HepG2 (cell line): Measurements from ENCODE around the gene TUBGCP6. TPM values are rescaled to one million over a fixed set of nuclear protein-coding genes. Genes with fewer than 3 reads are reported as not detected.
A peak's percentile ranks its signal among the peaks of the same experiment; 100 is the strongest.

ENCODE experiments used
- ADNP ChIP-seq: sonication (generic); formaldehyde crosslinking; IDR thresholded peaks from 2 replicates; pipeline ENCODE4 v1.4.0; 2020; ENCODE audit warnings: missing genetic modification reagents
- KDM1A ChIP-seq: IDR thresholded peaks from 2 replicates; pipeline ENCODE4 v1.6.1; 2016; ENCODE audit warnings: missing compliant biosample characterization
- MAZ ChIP-seq, 2 experiments: sonication (generic) in 1 of 2; formaldehyde crosslinking in 1 of 2; IDR thresholded peaks; 2 replicates each; pipeline versions ENCODE4 v1.5.0 to v1.6.1; 2012 to 2020; ENCODE audit warnings: low read depth in 2 of 2, mild to moderate bottlenecking in 2 of 2, borderline replicate concordance in 1 of 2, improper control_type of control experiment in 1 of 2, low read length in 1 of 2, missing genetic modification reagents in 1 of 2, moderate library complexity in 1 of 2
- MXI1 ChIP-seq: IDR thresholded peaks from 3 replicates; pipeline ENCODE4 v1.6.1; 2012; ENCODE audit warnings: low read depth, low read length, inconsistent platforms, borderline replicate concordance
- NAIF1 ChIP-seq: sonication (generic); formaldehyde crosslinking; IDR thresholded peaks from 2 replicates; pipeline ENCODE4 v1.5.0; 2020; ENCODE audit warnings: mild to moderate bottlenecking, missing genetic modification reagents, borderline replicate concordance
- NFYB ChIP-seq: sonication (generic); formaldehyde crosslinking; IDR thresholded peaks from 2 replicates; pipeline ENCODE4 v1.4.0; 2020; ENCODE audit warnings: missing genetic modification reagents
- NONO ChIP-seq, 2 experiments: fragments of 450-650 bp in 1 of 2; sonication (generic) in 1 of 2; formaldehyde crosslinking in 1 of 2; IDR thresholded peaks in 1 of 2; conservative IDR thresholded peaks in 1 of 2; 2 replicates each; pipeline versions ENCODE4 v1.6.1 to v1.8.0; 2017 to 2022; ENCODE audit warnings: mild to moderate bottlenecking in 1 of 2, missing genetic modification reagents in 1 of 2, moderate library complexity in 1 of 2
- PATZ1 ChIP-seq: sonication (generic); formaldehyde crosslinking; IDR thresholded peaks from 2 replicates; pipeline ENCODE4 v1.4.0; 2020; ENCODE audit warnings: missing genetic modification reagents
- POLR2A ChIP-seq, 2 experiments: IDR thresholded peaks; 2 replicates each; pipeline ENCODE4 v1.6.1; 2011; ENCODE audit warnings: low read depth in 2 of 2, low read length in 2 of 2, mild to moderate bottlenecking in 1 of 2, moderate library complexity in 1 of 2; ENCODE audit not compliant: insufficient read depth in 1 of 2
- SMARCC2 ChIP-seq: fragments of 450-650 bp; IDR thresholded peaks from 2 replicates; pipeline ENCODE4 v1.6.1; 2017; ENCODE audit warnings: antibody characterized with exemption, mild to moderate bottlenecking
- SUZ12 ChIP-seq: fragments of 150-350 bp; IDR thresholded peaks from 2 replicates; pipeline ENCODE4 v1.6.1; 2014; ENCODE audit warnings: low read depth, low read length
- THAP11 ChIP-seq: IDR thresholded peaks from 2 replicates; pipeline ENCODE4 v1.6.1; 2016; ENCODE audit warnings: missing biosample characterization, missing genetic modification reagents
- ZFX ChIP-seq: sonication (generic); formaldehyde crosslinking; IDR thresholded peaks from 2 replicates; pipeline ENCODE4 v1.4.0; 2020; ENCODE audit warnings: mild to moderate bottlenecking, low read depth, missing genetic modification reagents, moderate library complexity
- ZNF501 ChIP-seq: sonication (generic); formaldehyde crosslinking; IDR thresholded peaks from 2 replicates; pipeline ENCODE4 v1.5.1; 2020; ENCODE audit warnings: mild to moderate bottlenecking, moderate library complexity, missing genetic modification reagents
- ZNF784 ChIP-seq: sonication (generic); formaldehyde crosslinking; IDR thresholded peaks from 2 replicates; pipeline ENCODE4 v1.5.1; 2020; ENCODE audit warnings: missing genetic modification reagents, mild to moderate bottlenecking, borderline replicate concordance
- polyA plus RNA-seq, 8 experiments: library from polyadenylated mRNA; depleted of rRNA in 3 of 8; stranded (reverse) in 7 of 8; unstranded in 1 of 8; fragments of >200 nt; fragmentation: Illumina TruSeq in 4 of 8; extraction: Trizol in 4 of 8; gene quantifications; 2 replicates each; pipeline versions ENCODE4 v1.2.1 to v1.2.3, GENCODE V29; 2011 to 2016; ENCODE audit warnings: low read depth in 4 of 8, missing spikeins in 1 of 8, mixed read lengths in 1 of 8; ENCODE audit not compliant: insufficient read depth in 1 of 8
- total RNA-seq, 5 experiments: library from RNA; depleted of rRNA; stranded (reverse); fragments of >200 nt; fragmentation: Illumina TruSeq; extraction: Trizol; gene quantifications; 2 replicates each; pipeline ENCODE4 v1.2.3, GENCODE V29; 2016; ENCODE audit warnings: low read depth in 1 of 5
- TF ChIP-seq, protein P1 (sequence below): sonication (generic); formaldehyde crosslinking; IDR thresholded peaks from 2 replicates; pipeline ENCODE4 v1.4.0; 2020; ENCODE audit warnings: mild to moderate bottlenecking, missing genetic modification reagents

TUBGCP6 gene
- total and polyA plus RNA-seq, 2 of the 13 experiments (the other 11 are each of a cell fraction or from before 2014, with no cell fraction given): 14.6 to 15.7 TPM

DNA sequence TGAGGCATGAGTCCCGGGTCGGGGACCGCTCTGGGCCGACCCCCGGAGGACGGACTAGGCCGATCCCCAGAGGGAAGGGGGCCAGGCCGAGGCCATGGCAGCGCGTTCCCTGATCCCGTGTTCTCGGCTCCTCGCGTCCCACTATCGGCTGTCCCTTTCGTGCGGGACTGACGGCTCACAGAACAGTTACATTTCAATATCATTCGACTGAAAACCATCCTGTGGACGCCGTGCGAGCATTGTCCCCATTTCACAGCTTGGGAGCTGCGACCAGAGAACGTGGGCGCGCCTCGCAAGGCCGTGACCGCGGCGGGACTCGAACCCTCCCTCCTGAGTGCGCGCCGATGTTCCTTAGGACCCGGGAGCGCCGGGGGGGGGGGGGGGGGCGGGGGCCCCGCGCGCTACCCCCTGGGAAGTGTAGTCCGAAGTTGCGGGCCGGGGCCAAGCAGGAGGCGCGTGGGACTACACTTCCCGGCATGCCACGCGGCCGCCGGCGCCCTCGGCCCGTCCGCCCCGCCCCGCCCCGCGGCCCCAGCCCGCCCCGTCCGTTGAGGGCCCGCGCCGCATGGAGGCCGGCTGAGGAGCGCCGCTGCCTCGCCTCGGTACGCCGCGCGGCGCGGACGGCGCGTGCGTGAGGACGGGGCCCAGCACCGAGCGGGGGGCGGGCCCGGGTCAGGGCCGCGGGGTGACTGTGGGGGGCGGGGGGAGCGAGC lies 59.3 kb downstream of the TUBGCP6 start, which contains the start of gene TRABD (continued):
- no peak for TF ChIP-seq SMARCC2
- TF ChIP-seq PATZ1 (CRISPR knock-in tag): peak; percentile 64; the same call in 1 of the 2 replicates
- no peak for TF ChIP-seq NONO (IDR thresholded peaks at IDR 0.05)
- TF ChIP-seq NONO (CRISPR knock-in tag; conservative IDR thresholded peaks at IDR 0.05): no peak; the same call in 1 of the 2 replicates
- peak in 1 of 2 experiments; percentile 49; a peak in 1 of 4 replicates for TF ChIP-seq POLR2A (IDR thresholded peaks at IDR 0.05; ENCODE audit: insufficient read depth in 1 of 2, low read depth in 2 of 2, low read length in 2 of 2)
- TF ChIP-seq, protein P1, sequence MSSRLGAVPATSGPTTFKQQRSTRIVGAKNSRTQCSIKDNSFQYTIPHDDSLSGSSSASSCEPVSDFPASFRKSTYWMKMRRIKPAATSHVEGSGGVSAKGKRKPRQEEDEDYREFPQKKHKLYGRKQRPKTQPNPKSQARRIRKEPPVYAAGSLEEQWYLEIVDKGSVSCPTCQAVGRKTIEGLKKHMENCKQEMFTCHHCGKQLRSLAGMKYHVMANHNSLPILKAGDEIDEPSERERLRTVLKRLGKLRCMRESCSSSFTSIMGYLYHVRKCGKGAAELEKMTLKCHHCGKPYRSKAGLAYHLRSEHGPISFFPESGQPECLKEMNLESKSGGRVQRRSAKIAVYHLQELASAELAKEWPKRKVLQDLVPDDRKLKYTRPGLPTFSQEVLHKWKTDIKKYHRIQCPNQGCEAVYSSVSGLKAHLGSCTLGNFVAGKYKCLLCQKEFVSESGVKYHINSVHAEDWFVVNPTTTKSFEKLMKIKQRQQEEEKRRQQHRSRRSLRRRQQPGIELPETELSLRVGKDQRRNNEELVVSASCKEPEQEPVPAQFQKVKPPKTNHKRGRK (CRISPR knock-in tag): no peak
- peak; percentile 41; the same call in 1 of the 3 replicates for TF ChIP-seq MXI1
- TF ChIP-seq ZNF784: 0 out of 2 replicates have a peak, but pooled peaks have one; percentile 13
- TF ChIP-seq ADNP (CRISPR knock-in tag): peak; percentile 92
- 0 out of 2 replicates have a peak, but pooled peaks have one; percentile 49 for TF ChIP-seq KDM1A
- peak; percentile 40; the same call in 1 of the 2 replicates for TF ChIP-seq SUZ12
- TF ChIP-seq ZNF501 (CRISPR knock-in tag): no peak
- TF ChIP-seq THAP11: peak; percentile 95
- TF ChIP-seq NAIF1 (CRISPR knock-in tag): no peak
- TF ChIP-seq ZFX (CRISPR knock-in tag): peak; percentile 49
- TF ChIP-seq MAZ (IDR thresholded peaks at IDR 0.05; ENCODE audit: borderline replicate concordance, low read depth, low read length): peak; percentile 29; the same call in 1 of the 2 replicates
- TF ChIP-seq MAZ (CRISPR knock-in tag; IDR thresholded peaks at IDR 0.05; ENCODE audit: low read depth): no peak
- no peak for TF ChIP-seq NFYB (CRISPR knock-in tag)
- TF ChIP-seq, all 625 proteins: peak for 39
